Muscle layer of colon (tissue), 2 donors: Measurements from ENCODE around the gene CCDC149.

Experiments
- H3K27ac ChIP-seq: one replicate; pipeline ENCODE4 v1.7.0; 2013; ENCODE audit warnings: low read depth, mild to moderate bottlenecking, low read length, moderate library complexity
- H3K27me3 ChIP-seq, 2 donors: one replicate each; pipeline ENCODE4 v1.7.0; 2013; ENCODE audit warnings: low read length in 2 of 2, mild to moderate bottlenecking in 2 of 2; ENCODE audit not compliant: insufficient read depth in 2 of 2, control insufficient read depth in 1 of 2
- H3K36me3 ChIP-seq: one replicate; pipeline ENCODE4 v1.7.0; 2013; ENCODE audit warnings: mild to moderate bottlenecking, low read length; ENCODE audit not compliant: insufficient read depth
- H3K4me1 ChIP-seq: one replicate; pipeline ENCODE4 v1.7.0; 2013; ENCODE audit warnings: mild to moderate bottlenecking, low read length; ENCODE audit not compliant: insufficient read depth
- H3K4me3 ChIP-seq, 2 donors: one replicate each; pipeline ENCODE4 v1.7.0; 2013; ENCODE audit warnings: low read length in 2 of 2, low read depth in 1 of 2, mild to moderate bottlenecking in 1 of 2, moderate library complexity in 1 of 2
- H3K9ac ChIP-seq: one replicate; pipeline ENCODE4 v1.7.0; 2013; ENCODE audit warnings: low read length
- H3K9me3 ChIP-seq: one replicate; pipeline ENCODE4 v1.7.0; 2013; ENCODE audit warnings: mild to moderate bottlenecking, low read length
- donor health status: abdominal sarcoma.
- donor health status: Adenocarcinoma of cecum.

Gene CCDC149

DNA sequence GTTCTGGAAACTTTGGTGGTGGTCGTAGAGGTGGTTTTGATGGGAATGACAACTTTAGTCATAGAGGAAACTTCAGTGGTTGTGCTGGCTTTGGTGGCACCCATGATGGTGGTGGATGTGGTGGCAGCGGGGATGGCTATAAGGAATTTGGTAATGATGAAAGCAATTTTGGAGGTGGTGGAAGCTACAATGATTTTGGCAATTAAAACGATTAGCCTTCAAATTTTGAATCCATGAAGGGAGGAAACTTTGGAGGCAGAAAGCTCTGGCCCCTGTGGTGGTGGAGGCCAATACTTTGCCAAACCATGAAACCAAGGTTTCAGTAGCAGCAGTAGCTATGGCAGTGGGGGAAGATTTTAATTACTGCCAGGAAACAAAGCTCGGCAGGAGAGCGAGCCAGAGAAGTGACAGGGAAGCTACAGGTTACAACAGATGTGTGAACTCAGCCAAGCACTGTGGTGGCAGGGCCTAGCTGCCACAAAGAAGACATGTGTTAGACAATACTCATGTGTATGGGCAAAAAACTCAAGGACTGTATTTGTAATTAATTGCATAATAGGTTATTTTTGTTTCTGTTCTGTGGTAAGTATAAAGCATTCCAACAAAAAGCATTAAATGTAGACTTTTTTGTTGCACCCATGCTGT is 140.7 kb downstream of the CCDC149 start:
- Histone ChIP-seq H3K27me3 (no peaks in the 10 kb centered on the region), H3K4me1 (peaks cover 6% of the 10 kb centered on the region), H3K36me3 (no peaks in the 10 kb centered on the region), H3K27ac (no peak overlapping the region), H3K4me3 (no peak overlapping the region), H3K9me3 (no peaks in the 10 kb centered on the region), H3K9ac (no peak overlapping the region)

DNA sequence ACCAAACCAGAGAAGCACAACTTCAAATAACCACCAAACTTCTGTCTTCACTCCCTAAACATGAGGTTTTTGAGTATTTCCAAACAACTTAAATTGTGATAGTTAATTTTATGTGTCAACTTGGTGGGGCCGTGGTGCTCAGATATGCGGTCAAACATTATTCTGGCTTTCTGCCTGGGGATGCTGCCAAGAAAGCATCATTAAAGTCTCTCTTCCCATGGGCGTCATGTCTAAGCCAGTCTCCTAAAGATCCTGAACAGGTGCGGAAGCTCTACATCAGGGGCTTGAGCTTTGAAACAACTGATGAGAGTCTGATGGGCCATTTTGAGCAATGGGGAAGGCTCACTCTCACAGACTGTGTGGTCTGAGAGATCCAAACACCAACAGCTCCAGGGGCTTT is 141.6 kb downstream of the CCDC149 start:
- Histone ChIP-seq H3K36me3 (no peaks in the 10 kb centered on the region), H3K4me1 (peaks cover 6% of the 10 kb centered on the region), H3K9ac (no peak overlapping the region), H3K9me3 (no peaks in the 10 kb centered on the region), H3K27me3 (no peaks in the 10 kb centered on the region), H3K27ac (no peak overlapping the region), H3K4me3 (no peak overlapping the region)

DNA sequence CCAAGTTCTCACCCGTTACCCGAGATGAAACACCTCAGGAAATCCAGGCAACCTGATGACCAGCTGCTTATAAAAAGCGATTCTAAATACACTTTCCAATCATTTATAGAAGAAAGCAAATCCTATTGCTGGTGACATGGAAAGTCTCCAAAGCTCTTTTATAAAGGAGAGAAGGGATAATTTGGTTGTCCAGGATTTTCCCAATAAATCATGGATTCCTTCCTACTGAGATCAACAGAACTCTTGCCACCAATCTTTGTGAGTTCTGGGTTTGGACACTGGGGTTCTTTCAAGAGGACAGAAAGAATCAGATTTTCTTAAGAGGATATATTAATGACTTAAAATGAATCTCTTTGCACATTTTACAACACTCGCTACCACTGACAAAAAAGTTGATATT is 142.2 kb downstream of the CCDC149 start:
- Histone ChIP-seq H3K36me3 (no peaks in the 10 kb centered on the region), H3K27ac (no peak overlapping the region), H3K9ac (no peak overlapping the region), H3K4me1 (peaks cover 6% of the 10 kb centered on the region), H3K4me3 (no peak overlapping the region), H3K27me3 (no peaks in the 10 kb centered on the region), H3K9me3 (no peaks in the 10 kb centered on the region)

DNA sequence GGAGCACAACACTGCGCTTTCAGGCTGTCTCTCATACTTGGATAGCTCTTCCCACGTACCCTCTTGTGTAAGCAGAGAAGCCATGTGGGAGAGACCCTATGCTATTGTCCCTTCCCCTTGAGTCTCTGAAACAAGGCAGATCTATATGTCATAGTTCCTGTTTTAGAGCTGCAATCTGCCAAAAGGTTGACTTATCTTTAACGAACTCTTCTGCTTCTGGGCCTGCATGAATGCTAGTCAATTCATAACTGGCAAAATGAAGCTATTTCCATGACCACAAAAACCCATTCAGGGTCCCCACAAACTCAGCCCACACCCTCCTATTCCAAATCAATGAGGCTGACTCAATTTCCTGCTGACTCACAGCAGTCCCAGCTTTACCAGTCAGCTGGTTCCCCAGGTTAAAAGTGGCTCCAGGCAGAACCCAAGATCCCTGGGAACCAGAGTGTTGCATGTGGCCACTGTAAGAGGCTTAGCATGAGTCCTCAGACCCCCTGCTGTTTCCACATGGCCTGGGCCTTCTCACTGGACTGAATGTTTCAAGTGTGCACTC is 142.7 kb downstream of the CCDC149 start:
- Histone ChIP-seq H3K4me1 (peaks cover 6% of the 10 kb centered on the region), H3K36me3 (no peaks in the 10 kb centered on the region), H3K4me3 (no peak overlapping the region), H3K27me3 (no peaks in the 10 kb centered on the region), H3K27ac (no peak overlapping the region), H3K9me3 (no peaks in the 10 kb centered on the region), H3K9ac (no peak overlapping the region)

DNA sequence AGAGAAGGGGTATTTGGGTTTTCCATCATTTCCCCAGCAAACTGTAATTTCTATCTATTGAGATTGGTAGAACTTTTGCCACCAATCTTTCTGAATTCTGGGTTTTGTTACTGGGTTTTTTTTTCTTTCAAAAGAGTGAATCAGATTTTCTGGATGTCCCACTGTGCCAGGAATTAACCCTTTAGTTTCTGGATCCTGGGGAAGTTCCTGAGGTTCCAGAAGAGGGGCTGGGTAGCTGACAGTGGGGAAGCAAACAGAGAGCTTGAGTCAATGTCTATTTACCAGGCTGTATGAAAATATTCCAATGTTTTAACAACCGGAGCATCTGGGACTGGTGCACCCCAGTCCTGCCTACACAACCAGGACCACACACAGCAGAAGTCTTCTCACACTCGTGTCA is 143.3 kb downstream of the CCDC149 start:
- Histone ChIP-seq H3K4me1 (peaks cover 6% of the 10 kb centered on the region), H3K9ac (no peak overlapping the region), H3K27ac (no peak overlapping the region), H3K9me3 (no peaks in the 10 kb centered on the region), H3K27me3 (no peaks in the 10 kb centered on the region), H3K36me3 (no peaks in the 10 kb centered on the region), H3K4me3 (no peak overlapping the region)

DNA sequence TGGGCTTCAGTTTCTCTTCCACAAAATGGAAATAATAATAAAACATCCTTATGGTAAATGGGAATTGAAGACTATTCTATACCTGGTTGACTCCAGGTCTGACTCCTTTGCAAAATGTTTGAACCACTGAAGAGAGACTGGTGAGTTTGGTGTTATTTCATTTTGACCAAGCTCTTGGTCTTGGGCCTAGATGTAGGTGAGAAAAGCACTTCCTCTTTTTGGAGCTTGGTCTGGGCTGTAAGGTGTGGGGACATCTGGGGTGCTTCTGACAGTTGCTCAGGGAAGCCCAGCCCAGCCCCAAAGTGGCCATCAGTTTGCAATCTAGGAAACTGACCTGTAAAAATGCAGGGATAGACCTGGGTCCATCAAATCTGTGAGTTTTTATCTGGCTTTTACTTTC is 144.2 kb downstream of the CCDC149 start:
- Histone ChIP-seq H3K9me3 (no peaks in the 10 kb centered on the region), H3K36me3 (no peaks in the 10 kb centered on the region), H3K4me1 (peaks cover 6% of the 10 kb centered on the region), H3K27me3 (no peaks in the 10 kb centered on the region), H3K27ac (no peak overlapping the region), H3K9ac (no peak overlapping the region), H3K4me3 (no peak overlapping the region)

DNA sequence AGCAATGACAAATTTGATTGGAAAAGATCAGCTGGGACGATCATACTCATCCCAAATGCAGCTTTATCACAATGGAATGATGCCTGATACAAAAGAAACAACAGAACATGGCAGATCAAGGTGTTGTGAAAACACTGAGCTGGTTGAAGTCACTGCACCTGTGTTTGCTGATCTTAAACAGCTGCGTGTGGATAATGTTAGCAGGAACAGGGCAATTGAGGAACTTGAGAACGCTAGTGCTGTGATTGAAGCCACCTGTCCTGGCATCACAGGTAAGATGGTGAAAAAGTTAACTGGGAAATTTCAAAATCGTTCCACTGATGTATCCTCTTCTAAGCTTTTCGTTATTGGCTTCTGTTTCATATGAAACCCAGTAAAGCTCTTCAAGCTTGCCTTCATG is 144.8 kb downstream of the CCDC149 start:
- Histone ChIP-seq H3K4me1 (peaks cover 6% of the 10 kb centered on the region), H3K4me3 (no peak overlapping the region), H3K36me3 (no peaks in the 10 kb centered on the region), H3K27me3 (no peaks in the 10 kb centered on the region), H3K9ac (no peak overlapping the region), H3K9me3 (no peaks in the 10 kb centered on the region), H3K27ac (no peak overlapping the region)

DNA sequence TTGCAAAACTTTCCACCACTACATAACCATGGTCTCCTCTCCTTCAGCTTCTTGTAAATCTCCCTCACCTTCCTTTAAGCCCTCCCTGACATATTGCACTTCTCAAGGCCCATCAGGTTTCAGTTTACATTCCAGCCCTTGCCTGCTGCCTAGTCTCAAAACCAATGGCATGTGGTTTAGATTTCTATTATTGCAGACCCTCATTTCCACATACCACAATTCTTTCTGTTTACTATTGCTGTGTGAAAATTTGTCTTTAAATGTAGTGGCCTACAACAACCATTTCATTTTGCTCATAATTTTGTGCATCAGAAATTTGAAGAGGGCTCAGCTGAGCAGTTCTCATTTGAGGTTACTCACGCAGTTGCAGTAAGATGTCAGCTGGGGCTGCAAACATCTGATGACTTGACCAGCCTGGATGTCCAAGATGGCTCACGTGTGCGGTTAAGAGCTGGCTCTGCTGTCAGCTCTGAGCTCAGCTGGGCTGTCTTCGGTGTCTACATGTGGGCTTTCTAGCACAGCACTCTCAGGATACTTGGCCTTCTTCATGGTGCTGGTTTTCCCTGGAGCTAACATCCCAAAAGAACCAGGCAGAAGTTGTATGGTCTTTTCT is 147.4 kb downstream of the CCDC149 start:
- H3K27ac ChIP-seq: no peak overlapping the region
- no peaks in the 10 kb centered on the region for H3K36me3 ChIP-seq
- H3K4me3 ChIP-seq: no peak overlapping the region
- H3K27me3 ChIP-seq: no peaks in the 10 kb centered on the region
- H3K9me3 ChIP-seq: no peaks in the 10 kb centered on the region
- no peak overlapping the region for H3K9ac ChIP-seq
- no peaks in the 10 kb centered on the region for H3K4me1 ChIP-seq

DNA sequence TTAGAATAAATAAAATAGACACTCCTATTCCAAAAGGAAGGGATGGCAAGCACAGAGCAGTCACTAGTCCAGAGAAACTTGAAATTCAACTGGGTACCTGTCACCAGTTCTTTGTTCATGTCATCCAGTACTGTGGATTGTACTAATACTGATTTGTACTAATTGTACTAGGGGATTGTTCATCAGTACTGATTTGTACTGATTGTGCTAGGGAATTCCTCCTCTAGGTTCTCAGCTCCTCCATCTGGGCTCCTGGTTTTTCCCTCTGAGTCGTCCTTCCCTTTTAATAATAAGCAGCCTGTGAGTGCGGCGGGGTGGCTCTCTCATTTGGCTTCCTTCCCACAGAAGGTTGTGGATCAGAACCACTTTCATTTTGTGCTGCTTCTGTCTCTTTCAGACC is 148.5 kb downstream of the CCDC149 start:
- H3K27me3 ChIP-seq: no peaks in the 10 kb centered on the region
- no peaks in the 10 kb centered on the region for H3K9me3 ChIP-seq
- H3K27ac ChIP-seq: no peak overlapping the region
- no peak overlapping the region for H3K4me3 ChIP-seq
- no peaks in the 10 kb centered on the region for H3K4me1 ChIP-seq
- H3K36me3 ChIP-seq: no peaks in the 10 kb centered on the region
- no peak overlapping the region for H3K9ac ChIP-seq

DNA sequence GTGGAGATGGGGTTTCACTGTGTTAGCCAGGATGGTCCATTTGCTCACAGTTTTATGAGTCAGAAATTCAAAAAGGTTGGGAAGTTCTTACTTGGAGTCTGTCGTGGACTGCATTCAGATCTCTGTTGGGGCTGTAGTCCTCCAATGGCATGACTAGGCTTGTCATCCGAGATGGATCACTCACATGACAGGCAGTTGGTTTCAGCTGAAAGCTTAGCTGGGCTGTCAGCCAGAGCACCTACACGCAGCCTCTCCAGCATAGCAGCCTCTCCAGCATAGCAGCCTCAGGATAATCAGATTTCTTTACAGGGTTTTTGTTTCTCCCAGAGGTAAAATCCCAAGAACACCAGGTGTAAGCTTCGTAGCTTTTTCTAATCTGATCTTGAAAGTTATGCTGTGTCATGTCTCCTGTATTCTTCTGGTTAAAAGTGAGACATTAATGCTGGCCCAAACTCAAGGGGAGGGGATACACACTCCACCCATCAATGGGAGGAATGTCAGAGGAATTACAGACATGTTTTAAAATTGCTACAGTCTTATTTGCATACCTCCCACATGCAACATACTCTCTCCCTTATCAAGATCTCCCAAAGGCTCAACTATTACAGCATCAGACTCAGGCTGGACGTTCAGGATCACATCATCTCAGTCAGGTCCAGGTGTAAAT is 149.1 kb downstream of the CCDC149 start:
- Histone ChIP-seq H3K4me1 (no peaks in the 10 kb centered on the region), H3K9me3 (no peaks in the 10 kb centered on the region), H3K27ac (no peak overlapping the region)

More for the DNA sequence above, 149.1 kb downstream of the CCDC149 start:
- no peaks in the 10 kb centered on the region for H3K27me3 ChIP-seq
- no peaks in the 10 kb centered on the region for H3K36me3 ChIP-seq
- H3K4me3 ChIP-seq: no peak overlapping the region
- H3K9ac ChIP-seq: no peak overlapping the region
